GM18519 (cell line): ENCODE results near the gene ANKRD22.

Experiments
- ATAC-seq: cut with Tn5 transposase; IDR thresholded peaks from one replicate; pipeline ENCODE4 v1.9.1; 2021; ENCODE audit warnings: mild to moderate bottlenecking, moderate library complexity; ENCODE audit not compliant: unreplicated experiment, low FRiP score

ANKRD22 gene

DNA sequence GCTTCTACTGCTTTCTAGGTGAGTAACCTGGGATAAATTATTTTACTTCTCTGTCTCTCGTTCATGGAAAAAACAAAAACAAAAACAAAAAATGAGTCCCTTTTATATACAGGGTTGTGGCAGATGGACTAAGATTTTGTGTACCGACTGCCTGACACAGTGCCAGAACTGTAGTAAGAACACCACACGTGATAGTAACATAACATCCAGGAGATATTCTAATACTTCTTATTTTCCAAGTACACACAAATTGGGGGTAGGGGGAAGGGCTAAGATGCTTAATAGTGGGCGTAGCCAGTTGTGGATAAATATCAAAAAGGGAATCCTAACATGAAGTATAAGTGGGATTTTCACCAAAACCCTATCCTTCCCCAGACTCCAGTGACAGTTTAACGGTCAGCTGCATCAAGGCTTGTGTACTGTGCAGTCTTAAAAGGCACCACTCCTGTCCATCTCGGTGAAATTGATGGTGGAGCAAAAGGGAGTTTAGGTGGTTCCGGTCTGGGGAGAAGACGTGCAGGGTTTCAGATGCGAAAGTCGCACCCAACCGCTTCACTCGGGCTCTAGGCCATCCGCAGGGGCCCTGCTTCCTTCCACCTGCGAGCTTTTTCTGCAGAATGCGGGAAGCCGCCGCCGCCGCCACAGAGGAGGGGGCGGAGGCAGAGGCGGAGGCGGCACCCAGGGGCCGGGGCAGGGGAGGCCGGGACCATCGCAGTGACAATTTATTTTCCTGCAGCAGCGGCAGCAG is 28.1 kb upstream of the ANKRD22 start, which contains the start of gene STAMBPL1:
Gene STAMBPL1 (plus strand): TSS at position 712 of the 748 bp plus-strand sequence. CDS start 21,464 bp downstream, outside the sequence.
- peak; percentile 32 for ATAC-seq

DNA sequence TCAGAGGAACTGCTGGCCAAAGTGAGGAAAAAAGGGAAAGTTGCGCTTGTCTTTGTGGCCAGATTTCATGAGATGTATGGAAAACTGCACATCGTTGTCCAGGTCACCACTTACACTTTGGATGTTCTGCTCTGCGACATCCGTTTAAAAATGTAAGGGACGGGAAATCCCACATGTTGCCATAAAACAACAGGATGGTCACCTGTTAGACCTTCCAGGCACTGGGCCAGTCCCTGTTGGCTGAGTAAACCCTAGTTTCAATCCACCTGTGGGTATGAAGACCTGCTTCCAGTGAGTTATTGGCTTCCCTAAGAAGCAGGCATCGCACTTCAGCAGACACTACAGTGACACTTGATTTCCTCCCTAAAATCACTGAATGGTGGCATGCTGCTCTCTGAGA is 25.7 kb upstream of the ANKRD22 start:
- ATAC-seq, result no peak

DNA sequence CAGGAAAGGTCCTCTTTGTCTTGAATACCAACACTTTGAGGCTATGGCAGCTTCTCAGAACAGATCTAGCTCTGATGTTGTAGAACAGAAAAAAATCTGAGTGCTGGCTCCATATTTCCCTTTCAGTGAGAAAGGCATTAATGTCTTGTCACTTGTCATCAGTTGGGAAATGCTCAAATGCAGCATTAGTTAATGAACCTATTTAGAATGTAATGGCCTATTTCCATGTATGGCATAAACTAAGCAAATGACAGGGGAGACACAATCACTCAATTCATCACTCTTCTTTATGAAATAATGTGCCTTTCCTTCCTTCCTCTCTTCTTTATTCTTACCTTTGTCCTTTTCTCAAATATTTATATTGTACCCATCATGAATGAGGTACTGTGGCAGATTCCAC is 23.4 kb upstream of the ANKRD22 start:
- ATAC-seq, result no peak

DNA sequence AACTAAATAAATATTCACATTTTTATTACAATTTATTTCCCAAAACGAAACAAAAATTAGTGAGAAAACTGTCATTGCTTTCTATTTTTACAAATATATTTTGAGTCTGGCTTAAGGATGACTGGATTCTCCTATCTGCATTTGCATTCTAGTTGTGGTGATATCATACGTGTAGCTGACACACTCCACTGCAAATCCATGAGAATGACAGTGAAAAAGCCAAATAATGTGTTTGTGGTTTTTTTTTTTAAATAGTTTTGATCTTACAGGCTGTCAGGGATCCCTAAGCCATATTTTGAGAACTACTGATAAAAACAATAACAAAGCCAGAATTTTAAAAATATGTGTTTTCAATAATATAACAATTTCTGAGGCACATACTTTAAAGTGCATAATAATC is 22.6 kb upstream of the ANKRD22 start:
- no peak for ATAC-seq

DNA sequence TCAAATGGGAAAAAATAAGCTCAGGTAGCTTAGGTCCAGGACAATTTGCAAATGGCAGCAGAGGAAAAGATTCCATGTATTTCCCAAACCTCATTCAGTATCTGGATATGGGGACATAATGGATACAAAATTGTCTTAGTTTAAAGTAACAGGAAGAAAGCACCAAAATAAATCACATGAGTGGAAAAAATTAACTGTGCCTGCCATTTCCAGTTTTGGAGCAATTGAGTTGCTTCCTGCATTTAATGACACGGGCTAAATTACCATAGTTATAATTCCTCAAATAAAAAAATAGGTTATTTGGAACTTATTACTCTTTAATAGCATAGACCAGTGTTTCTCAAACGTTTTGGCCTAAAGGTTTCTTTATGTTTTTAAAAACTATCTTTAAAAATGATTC is 22.1 kb upstream of the ANKRD22 start:
- no peak for ATAC-seq

DNA sequence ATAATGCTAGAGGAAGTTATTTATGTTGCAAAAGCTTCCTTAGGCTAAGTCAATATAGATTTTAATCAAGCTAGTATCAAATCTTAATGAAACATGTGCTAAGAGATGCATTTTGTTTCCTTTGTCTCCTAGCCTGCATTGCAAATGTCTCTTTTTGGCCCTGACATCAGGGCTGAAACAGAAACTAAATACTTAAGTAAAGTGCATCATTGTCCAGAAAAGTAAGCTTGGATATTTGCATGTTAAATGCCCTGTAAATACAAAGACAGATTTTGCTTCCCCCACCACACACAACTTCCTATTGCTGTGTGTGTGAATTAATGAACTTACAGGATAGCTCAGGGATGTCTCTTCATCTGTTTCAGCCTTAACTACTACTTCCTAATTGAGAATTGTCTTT is 18.4 kb upstream of the ANKRD22 start:
- no peak for ATAC-seq

DNA sequence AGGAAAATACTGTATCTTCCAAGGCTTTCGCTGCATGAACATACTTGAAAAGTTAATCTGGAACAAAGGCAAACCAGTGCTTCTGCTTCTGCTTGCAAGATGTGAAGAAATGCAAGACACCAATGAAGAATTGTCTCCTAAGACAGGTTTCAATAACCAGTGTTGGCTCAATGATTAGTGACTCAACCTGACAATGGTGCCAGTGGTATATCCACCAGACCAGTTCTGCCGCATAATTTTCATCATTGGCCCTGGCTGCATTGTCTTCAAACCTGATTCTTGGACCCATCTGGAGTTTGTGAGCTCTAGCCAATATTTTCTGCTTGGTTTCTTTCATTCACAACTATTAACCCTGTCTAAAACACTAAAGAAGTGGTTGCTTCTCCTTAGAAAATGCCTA is 14.8 kb upstream of the ANKRD22 start:
- ATAC-seq, result no peak

DNA sequence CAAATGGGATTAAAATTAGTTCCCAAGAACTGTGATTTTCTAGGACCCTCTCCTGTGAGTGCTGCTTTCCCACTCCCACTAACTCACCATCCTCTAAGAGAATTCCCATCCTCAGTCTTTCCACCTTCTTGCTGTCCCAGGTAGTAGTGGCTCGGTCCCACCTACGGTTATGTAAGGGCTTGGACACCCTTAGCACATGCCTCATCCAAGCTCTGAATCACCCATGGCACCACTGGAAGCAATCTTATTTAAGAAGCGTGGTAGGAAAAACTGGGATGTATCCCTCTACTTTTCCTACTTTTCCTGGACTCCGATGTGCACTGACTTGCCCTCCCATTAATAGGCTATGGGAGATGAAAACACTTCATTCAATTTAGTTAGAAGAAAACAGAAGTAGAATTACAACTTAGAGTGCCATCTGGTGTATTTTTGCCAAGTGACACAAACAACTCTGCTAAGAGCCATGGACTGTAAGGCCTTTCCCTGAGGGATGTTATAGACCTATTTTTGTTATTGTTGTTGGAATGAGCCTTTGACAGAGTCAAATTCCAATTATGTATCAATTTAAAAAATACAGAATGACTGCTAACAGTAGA is 13.7 kb upstream of the ANKRD22 start:
- ATAC-seq, result no peak

DNA sequence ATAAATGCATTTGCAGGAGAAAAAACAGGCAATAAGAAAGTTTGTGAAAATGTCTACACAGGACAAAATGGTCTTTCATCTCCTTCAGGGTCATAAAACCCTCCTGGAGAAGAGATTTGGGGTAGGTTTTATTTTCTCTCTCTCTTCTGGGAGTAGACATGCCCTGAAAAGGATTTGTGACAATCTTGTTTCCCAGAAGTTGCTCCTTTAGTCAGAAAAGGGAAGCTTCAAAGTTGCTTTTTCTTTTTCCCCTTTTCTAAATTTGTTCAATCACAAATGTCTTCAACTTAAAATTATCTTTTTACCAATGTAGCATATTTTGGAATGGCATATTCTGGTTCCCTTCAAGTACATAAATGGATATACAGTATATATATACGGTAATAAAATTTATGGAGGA is 9.4 kb upstream of the ANKRD22 start:
- ATAC-seq, result no peak

DNA sequence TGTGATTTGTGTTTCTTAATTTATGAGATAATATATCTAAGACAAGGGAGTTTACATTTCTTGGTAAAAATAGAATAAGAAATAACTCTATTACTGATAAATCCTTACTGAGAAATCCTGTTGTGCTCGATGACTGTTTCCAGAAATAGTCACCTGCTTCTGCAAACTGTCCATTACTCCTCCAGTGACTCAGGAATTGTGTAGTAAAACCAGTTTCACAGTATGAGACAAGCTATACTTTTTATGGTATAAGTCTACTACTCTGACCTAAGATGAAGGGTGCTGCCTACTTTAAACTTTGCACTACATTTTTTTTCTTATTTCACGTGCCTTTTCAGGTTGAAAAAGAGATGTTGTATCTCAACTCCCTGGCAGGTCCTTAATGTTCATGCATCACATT is 6.8 kb upstream of the ANKRD22 start:
- ATAC-seq, result no peak

DNA sequence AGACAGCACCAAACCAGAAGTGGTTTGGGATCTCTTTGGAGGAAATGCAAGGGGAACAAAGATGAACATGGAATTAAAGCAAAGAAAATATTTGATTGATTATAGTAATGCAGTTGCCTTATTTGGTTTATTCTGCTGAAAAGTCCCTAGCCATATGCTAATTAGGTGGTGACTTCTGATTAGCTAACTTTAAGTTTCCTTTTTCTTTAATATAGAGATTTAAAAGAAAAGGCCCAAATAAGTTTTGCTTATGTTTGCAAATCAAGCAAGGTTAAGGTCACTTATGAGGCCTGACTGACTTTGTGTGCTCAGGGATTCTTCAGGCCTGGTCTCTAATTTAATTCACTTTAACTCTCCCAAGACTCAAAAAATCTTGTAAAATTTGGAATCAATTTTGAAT is 6.2 kb upstream of the ANKRD22 start:
- ATAC-seq, result no peak

DNA sequence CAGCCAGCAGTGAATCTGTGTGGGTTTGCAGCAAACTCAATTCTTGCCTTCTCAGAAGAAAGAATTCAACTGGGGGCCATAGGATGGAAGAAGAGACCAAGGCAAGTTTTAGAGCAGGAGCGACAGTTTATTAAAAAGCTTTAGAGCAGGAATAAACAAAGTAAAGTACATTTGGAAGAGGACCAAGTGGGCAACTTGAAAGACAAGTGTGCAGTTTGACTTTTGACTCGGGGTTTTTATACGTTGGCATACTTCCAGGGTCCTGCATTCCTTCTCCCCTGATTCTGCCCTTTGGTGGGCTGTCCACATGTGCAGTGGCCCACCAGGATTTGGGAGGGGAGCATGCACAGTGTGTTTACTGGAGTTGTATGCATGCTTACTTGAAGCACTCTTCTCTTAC is 3.0 kb upstream of the ANKRD22 start:
- no peak for ATAC-seq

DNA sequence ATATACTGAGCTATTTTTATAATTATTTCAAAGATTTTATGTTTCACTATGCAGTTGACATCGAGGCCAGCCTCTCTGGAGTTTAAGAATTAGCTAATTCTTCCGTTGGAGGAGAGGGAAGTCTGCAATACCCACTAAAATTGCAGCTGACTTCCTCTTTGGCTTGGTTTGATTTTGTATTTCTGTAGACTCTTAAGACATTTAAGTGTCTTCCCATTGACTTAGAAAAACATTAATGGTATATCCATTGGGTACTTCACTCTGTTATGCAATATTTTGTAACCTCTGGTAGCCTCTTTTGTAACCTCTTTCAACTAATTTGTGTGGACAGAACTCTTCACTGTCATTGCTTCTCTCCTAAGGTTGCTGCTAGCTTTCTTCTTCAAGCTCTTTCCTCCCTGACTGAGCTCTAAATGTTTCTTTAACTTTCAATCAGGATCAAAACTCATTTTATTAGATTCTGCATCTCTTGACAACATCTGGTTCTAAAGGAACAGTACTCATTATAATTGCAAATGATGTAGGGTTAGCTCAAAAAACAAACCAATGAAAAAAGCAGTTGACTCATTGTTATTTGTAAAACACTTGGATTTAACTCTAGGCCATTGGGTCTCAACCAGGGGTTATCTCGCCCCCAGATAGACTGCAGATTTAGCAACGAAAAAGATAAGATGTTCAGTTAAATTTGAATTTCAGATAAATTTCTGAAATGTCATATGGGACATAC is 1.7 kb upstream of the ANKRD22 start:
- ATAC-seq, result no peak

DNA sequence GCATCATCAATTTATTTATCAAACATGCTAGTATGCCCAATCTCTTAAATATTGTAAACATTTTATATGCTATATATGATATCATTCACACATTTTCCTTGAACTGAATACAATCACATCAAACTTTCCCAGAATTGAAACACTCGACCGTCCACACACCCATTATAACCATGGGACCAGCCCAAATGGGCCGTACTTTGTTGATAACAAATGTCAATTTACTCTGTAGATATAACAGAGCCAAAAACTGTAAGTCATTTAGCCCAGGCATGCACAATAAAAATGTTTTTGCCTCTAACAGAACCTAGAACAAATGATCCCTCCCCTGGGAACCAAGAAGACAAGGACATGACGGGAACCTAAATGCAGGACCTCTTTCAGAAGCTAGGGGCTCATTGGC is 683 bp upstream of the ANKRD22 start:
- no peak for ATAC-seq

DNA sequence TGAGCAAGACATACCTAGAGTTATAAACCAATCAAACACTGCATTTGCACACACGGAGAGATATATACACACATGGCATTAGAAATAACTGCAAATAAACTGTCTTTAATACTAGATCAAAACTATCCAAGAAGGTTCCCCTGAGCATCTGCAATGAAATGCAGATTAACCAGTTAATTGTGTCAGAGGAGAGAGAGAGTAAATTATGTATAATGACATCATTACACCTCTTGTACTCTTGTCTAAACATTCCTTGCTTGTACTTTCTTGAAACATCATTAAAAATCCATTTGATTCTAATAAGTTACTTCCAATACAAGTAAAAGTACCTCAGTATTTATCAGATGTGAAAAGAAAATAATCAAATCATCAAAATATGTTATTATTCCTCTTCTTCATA is 932 bp downstream of the ANKRD22 start:
- no peak for ATAC-seq

DNA sequence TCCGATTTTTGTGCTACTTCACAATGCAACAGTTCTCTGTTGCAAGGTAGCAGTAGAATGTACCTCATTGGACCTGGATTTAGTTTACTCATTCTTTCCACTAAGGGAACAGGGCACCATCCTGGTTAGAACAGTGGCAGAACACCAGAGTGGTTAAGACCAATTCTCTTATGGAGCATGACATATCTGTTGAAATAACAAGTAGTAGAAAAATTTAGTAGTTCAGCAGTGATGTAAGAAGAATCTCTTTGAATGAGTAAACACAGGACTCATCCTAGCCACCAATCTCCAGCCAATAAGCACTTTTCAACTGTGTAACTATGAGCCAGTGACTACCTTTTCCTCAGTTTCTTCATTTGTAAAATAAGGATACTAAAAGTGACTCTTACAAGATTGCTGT is 2.4 kb downstream of the ANKRD22 start:
- no peak for ATAC-seq

DNA sequence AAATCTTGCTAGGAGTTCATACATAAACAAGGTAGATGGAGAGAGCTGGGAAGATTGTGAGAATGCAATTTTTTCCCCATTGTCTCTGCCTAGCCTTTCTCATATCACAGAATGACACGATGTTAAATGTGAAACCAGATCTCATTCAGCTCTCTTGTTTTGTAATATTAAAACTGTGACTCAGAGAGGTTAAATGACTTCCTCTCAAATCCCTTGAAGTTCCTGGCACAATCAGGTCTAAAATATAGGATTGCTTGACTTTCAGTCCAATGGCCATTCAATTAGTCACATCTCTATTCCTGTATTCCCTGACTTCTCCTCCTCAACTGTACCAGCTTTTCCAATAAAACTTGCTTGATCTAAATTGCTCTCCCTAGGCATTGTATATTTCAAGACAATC is 3.1 kb downstream of the ANKRD22 start:
- ATAC-seq, result no peak

DNA sequence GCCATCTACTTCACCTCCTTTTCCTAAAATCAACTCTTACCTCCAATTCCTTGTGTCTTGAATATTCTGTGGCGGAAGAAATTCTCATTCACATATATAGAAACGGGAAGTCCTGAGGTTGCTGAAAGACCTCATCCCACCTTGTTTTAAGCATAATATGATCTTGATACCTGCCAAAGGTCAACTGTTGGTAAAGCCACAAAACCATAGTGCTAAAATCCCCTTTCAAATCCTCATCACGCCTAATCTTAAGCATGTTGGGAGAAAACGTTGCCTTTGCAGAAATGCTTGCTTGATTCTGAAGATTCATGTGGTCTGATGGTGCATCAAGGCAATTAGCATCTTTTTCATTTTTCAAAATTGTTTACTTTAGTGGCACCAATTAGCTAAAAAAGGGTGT is 8.5 kb downstream of the ANKRD22 start:
- no peak for ATAC-seq

DNA sequence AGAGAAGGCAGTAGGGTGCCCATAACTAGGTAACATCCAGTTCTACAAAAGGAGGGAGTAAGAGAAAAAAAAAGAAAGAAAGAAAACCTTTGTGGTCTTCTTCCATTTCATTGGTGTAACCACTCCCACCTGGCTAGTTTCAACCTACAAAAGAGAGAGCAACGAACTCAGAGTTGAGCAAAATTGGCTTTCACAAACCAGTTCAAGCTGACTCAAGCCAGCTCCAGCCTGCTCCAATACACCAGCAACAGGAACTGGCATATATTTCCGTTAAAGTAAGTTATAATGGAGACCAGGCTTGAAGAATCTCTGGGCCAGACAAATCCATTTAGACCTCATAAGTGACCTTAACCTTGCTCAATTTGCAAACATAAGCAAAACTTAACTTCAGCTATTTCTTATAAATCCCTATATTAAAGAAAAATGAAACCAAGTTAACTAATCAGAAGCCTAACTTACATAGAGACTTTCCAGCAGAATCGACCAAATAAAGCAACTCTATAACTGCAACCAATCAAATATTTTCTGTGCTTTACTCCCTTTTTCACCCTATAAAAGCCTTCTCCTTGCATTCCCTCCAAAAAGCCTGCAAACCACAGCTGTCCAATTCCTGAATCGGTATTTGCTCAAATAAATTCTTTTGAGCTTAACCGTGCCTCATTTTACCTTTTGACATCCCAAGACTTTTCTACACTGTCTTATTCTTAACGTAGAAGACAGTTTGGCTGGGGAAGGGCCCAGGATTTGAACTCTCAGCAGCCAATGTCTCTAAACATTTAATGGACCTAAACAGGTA is 10.1 kb downstream of the ANKRD22 start:
- no peak for ATAC-seq

DNA sequence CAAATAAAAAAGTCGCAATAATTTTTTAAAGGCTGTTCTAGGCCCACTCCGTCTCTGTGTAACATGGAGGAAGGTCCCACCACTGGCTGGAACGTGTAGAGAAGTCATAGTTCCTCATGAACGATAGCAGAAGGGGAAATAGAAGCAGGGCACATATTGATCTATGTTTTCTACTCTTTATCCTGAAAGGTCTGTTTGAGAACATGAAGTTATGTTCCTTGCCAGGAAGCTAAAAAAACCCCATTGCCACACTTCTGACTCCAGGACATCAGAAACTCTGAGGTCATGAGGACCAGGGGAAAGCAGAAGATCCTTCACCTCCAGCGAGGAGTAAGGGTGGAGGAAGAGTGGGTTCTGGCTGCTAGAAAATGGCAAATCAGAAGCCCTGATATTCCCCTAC is 10.8 kb downstream of the ANKRD22 start:
- no peak for ATAC-seq

DNA sequence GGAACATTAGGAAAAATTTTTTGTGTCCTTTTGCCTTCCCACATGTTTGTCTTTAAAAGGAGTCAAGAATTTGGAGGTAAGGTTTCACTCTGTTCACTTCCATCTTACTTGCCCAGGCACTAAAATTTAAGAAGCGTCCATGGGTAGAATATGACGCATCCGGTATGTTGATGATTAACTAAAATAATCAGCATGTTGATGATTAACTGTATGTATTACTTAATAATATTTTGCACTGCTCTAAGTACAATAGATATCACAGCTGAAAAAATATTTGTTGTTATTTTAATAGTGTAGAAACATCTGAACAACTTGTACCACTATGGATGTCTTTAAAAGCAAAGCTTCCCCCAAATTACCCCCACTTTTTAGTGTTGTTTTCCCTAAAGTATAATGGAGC is 11.5 kb downstream of the ANKRD22 start:
- ATAC-seq, result no peak
